GM18508 (cell line): ENCODE results near the gene BUD13.

Source experiments
- ATAC-seq: cut with Tn5 transposase; IDR thresholded peaks from one replicate; pipeline ENCODE4 v1.9.1; 2021; ENCODE audit warnings: moderate number of reproducible peaks; ENCODE audit not compliant: insufficient read depth, unreplicated experiment

BUD13 gene

DNA sequence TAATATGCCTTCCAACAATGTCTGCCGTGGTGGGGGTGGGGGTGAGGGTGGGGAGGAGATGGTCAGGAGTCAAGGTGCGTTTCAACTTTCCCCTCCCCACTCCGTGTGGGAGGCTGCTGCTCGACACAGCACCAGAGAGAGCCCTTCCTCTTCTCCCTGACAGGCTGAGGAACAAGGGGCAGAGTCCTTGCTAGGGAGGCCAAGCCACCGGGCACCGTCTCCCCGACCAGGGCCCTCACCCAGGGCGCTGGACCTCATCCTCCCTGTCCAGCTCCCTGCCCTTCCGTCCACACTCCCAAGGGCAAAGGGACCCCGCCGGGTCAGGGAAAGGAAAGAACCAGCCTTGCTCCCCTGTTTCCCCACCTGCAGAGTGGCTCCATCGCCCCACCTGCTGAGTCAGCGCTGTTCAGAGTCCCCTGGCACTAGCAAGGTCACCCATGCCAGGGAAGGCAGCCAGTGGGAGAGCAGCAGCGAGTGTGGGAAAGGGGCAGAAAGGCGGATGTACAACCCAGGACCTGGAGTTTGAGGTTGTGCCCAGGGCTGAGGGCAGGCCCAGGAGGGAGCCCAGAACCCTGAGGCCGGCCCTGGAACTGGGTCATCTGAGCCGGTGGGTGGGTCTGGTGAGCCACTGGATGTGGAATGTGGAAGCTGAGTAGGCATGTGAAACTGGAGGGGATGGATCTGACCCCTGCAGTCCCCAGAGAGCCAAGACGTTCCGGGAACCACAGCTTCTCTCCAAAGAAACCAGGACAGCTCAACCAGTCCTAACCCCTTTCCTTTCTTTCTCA is 47.2 kb downstream of the BUD13 start:
- no peak for ATAC-seq

DNA sequence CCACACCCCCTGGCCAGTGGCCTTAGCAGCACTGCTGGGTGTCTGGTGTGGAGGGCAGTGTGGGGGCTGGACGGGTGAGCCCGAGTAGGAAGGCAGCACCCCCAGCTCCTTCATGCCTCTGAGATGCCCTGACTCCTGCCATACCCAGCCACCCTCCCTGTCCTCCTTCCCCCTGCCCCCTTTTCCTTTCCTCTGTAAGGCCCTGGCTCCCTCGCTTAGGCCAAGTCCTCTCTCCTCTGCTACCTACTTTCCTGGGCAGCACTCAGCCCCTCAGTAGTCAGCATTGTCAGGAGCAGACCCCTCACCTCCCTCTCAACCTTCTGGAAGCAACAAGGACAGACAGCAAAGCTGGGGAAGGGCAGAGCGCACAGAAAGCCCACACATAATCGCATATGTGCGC is 48.0 kb downstream of the BUD13 start:
- ATAC-seq = no peak

DNA sequence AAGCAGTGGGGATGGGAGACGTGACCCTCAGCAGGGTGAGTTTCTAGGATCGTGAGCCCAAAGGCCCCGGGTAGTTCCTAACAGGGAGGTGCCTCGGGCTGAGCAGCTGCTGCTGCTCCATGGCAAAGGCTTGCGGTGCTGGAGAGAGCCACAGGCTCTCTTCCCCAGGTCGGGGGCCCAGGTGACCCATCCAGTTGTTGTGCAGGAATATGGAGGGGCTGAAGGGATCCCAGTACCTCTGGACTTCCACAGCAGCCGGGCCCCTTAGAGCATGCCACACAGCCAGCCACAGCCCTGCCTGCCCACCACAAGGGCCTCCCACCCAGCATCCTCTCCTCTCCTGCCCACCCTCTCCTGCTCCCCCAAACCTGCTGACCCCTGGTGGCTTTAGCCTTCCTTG is 49.3 kb downstream of the BUD13 start:
- ATAC-seq = no peak

DNA sequence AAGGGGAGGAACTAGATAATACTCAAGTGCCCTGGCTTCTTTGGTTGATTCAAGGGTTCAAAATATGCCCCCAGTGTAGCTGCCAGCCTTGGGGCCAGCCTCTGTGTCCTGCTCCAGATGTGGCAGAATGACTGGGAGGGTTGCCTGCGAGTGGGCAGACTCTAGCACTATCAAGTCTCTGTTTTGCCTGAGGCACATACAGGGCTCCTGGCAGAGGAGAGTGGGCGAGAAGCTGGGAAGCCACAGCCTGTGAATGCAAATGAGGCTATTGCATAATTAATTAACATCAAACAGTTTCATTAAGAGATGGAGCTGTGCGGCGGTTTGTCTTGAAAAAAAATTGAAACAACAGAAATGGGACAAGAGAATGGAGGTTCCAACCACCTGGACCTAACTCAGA is 50.8 kb downstream of the BUD13 start:
- ATAC-seq = no peak

DNA sequence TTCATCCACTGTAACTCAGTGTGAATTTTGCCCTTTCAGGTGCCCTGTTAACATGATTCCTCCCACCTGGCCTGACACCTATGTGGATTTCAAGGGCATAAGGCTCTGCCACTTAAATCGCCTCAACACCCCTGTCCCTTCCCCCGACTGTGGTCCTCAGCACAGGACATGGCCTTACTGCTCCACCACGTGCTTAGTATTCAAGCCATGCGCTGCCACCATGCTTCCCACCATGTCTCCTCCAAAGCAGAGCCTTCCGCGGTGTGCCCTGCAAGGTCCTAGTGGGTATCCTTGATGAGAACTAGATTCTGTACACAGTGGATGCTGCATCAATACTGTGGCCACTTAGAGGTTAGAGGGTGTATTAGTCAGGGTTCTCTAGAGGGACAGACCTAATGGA is 51.9 kb downstream of the BUD13 start:
- no peak for ATAC-seq

DNA sequence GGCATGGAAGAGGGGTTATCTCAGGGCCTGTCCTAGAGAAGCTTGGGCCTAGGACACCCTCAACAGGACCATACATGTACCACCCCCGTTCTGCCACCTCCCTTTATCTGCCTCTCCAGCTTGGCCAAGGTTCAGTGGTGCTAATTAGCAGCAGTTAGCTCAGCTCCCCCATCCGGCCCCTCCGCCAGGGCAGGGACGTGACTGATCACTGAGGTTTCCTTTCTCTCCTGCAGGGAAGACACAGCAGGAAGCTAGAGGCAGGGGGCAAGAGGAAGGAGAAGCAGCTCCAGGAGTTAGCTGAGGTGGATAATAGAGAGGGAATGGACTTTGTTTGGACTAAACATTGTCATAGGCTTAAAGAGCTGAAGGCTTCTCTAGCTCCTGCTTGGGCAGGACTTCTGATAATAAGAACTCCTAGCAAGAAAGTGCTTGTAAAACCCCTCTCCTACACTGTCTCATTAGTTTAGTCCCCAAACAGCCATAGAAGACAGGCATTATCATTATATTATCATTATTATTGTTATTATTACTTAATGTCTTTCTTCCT is 53.8 kb downstream of the BUD13 start:
- ATAC-seq = no peak

DNA sequence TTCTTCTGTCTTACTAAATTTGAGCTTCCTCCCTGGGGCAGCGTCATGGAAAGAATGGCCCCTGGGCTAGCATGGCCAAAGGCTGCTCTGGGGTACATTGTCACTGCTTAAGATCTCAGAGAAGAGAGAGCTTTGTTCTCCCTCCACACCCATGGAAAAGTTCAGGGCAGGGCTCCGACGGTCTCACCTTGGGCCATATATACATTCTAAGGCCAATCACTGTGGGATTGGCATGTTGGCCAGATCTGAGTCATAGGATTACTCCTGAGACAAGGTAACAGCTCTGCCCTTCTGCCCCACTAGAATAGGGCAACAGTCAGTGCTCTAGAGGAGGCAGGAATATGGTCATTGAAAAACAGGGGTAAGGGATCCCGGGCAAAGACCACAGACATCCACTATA is 56.2 kb downstream of the BUD13 start:
- no peak for ATAC-seq

DNA sequence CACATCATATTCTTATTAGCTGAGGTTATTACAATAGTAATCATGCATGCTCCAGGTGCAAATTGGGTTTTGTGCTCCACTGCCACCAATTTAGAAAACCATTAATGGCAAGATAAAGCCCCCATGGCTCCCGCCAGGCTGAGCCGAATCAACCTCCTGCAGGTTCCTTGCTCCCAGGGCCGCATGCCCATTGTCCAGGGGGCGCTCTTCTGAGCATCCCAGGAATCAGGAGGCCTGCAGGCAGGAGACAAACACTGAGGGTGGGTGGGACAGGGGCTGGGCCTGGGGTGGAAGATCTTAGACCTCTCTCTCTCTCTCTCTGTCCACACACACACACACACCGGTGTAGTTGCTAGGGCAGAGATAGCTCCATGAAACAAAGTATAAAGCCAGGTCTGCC is 57.4 kb downstream of the BUD13 start:
- ATAC-seq = no peak

DNA sequence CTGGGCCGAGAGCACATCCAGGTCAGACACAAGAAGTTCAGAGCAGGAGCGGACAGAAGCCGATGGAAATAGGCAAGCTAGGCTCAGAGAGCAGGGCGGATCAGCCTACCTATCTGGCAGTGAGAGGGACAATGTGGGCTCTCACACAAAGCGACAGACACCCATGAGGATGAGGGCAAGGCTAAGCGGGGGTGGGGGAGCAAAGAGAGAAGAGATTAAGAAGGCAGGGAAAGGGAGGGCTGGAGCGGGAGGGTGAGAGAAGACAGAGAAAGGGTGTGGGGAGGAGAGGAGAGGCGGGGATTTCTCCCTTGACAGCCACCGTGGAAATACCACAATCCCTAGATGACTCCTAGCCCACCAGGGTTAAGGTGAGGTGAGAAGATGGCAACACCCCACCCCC is 57.9 kb downstream of the BUD13 start:
- ATAC-seq = no peak

DNA sequence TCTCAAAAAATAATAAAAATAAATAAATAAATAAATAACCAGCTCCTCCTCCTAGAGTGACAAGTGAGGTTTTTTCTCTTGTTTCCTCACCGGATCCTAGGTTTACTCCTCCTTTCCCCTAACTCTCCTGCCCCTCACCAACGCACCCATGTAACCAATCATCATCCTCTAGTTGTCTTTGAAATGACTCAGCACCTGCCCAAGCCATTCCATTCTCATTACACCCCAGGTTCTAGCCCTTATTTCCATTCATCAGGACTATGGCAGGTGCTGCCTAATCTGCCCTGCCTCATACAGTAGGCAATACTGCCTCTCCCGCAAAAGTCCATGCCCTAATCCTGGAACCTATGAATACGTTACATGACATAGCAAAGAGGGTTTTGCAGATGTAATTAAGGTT is 60.4 kb downstream of the BUD13 start:
- ATAC-seq = no peak

DNA sequence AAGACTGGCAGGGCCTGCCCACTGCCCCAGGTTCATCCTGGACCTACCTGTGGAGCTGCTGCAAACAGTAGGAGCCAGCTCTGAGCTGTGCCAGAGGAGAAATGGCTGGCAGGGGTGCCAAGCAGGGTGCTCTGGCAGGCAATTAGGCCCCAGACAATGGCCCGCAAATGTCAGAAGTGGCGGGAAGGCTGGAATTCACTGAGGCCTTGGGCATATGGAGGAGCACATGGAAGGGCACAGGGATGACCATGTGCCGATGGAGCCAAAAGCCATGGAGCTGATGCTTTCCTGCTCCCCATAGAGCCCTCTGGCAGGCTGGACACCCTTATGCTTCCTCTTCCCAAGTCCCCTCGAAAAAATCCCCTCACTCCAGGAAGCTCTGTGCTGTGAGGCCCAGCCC is 62.0 kb downstream of the BUD13 start:
- no peak for ATAC-seq

DNA sequence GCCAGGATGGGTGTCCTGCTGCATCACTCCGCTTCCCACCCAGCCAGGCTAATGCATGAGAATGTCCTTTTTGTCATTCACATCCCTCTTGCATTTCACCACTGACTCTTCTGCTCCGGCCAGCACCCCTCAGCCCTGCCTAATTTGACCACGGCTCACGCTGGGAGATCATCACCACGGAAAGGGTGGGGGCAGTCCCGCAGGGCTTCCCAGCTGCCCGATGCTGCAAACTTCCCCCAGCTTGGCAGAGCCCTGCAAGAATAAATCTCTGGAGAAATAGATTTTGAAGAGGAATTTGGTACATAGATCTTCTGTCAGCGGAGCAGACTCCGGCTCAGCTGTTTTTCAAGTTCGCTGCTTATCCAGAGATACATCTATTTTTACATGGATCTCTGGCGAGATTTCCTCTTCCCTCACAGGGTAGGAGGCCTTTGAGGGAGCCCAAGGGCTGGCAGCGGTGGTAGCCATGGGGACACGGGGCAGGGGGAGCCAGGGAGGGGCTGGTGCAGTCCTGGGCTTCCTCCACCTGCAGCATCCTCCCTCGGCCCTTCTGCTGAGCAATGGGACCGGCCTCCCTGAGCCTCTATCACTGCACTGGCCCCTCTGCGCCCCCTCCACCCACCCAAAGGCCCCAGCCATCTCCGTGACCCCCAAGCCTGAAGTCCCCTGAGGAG is 62.6 kb downstream of the BUD13 start:
- no peak for ATAC-seq

DNA sequence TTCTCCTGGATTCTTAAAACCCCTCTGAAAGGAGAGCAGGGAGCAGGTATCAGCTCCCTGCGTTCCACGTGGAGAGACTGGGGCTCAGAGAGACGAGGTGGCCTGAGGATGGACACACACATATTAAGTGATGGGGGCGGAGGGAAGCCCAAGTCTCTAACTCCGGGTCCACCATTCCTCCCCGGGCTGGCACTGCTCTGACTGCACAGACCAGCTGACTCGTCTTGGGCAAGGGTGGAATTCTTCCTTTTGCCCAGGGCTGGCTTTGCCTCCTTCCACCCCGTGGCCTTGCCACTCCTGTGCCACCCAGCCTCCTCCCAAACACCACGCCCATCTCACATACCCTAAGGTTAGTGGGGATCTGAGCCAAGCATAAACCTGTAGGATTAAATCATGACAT is 65.0 kb downstream of the BUD13 start:
- no peak for ATAC-seq

DNA sequence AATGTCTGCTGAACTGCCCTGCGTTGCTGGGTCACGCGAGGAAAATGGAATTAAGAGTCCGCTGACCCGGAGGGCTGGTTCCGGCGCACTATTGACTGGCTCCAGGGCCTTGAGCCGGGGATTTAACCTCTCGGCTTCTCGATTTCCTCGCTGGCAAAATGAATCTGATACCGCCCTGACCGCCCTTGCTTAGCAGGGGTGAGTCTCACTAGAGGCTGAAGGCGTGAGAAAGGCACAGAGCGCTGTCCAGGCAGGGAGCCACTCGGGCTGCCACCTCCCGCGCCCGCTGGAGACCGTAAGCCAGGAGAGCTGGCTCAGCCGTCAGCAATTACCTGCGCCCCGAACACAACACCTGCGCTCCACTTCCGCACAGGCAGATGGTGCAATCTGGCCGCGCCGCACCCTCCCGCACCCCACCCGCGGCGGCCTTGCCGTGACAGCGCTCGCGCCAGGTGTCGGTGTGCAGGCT is 65.6 kb downstream of the BUD13 start:
- no peak for ATAC-seq

DNA sequence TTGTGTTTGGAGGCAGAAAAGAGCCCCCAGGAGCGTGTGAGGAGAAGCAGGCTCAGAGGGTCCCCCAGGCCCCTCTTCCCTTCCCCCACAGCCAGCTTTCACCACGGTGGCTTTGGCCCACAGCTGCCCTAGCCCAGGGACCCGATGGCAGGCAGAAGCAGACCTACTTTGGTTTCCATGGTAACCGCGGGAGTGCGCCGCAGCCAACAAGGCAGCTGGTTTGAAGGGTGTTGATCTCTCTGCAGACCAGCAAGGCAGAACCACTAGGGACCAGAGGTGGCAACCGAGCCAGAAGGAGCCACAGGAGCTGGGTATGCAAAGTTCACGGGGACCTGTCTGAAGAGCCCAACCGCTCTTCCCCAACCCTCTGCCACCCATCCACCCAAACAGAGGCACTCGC is 69.4 kb downstream of the BUD13 start:
- no peak for ATAC-seq

DNA sequence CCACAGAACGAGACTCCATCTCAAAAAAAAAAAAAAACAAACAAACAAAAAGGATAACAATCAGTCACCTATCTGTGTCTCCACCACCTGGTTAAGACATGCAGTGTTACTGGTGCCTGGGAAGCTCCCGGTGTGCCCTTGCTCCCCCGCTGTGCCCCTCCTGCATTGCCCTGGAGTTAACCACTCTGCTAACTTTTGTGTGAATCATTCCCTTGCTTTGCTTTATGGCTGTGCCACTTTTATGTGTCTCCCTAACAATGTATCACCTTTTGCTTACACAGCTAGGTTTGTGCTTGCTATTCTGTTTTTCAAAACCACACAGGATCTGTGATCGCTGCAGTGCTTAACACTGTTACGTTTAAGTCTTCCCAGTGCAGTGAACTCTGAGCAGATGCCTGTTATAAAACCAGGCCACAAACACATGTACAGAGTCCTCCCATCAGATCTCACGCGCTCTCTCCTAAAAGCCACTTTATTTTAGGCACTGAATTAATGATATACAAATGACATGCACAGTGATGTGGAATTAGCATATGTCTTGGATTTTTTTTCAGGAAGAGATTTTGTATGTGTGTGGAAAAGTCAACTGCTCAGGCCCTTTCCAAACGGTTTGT is 69.9 kb downstream of the BUD13 start:
- no peak for ATAC-seq

DNA sequence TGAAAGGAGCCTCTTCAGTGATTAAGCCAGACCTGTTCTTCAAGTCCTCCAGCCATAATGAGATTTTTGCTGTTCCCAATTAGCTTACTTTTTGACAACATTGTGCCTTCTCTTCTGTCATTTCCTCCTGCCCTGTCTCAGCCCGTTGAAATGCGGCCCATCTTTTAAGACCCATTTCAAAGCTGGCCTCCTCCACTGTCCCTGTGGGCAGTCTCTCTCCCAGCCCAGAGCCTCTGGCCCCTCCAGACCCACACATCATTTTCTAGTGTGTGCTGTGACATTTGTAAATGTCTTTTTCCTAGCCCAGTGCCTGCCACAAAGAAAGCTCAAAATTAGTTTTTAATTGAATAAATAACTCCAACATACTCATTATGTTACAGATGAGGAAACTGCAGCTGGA is 70.9 kb downstream of the BUD13 start:
- no peak for ATAC-seq

DNA sequence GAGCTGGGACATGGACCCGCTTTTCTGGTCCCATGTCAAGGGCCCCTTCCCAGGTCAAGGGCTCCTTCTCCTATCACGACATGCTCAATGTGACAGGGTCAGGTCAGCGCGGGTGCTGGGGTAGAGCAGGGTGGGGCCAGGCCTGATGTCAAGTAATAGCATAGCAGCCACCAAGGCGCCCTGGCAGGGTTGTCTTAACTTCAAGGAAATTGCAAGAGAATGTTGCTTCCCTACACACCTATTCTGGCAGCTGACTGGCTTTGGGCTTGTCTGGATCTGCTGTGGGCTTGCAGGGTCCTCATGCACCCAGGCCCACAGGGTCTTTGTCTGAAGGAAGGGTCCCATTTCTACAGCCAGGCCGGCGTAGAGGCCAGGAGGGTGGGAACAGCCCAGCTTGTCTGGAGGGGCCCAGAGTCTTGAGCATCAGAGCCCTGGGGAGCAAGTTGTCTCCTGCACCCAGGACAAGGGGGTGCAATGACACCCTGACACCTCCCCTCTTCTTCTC is 71.4 kb downstream of the BUD13 start:
- ATAC-seq = no peak

DNA sequence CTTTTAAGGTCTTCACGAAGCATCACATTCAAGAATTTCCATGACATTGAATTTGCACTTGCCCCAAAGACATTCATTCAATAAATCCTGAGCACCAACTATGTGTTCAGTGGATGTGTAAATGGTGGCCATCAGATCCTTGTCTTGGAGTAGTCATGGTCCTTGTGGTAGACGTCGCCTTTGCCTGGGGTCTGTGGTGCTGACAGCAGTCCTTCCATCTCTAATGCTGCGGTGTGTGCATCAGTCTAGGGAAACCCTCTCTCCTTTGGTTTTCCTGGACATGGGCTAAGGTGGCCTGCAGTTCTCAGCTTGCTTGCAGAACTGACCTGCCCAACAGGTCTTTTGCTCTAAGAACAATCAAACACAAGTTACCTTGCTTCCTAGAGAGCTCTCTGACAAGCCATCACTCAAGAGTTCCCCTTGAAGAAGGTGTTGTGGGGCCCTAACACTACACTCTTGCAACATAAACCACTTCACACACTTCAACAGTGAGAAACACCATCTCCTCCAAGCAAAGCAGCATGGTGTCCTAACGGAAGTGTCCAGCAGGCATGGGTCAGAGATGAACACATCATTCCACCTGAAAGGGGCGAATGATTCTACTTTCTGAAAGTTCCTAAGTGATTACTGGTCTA is 72.1 kb downstream of the BUD13 start:
- no peak for ATAC-seq
